ENCODE data around the gene GPANK1. TPM values are rescaled to one million over a fixed set of nuclear protein-coding genes. Genes with fewer than 3 reads are reported as not detected.

GPANK1 gene
- total RNA-seq, 1 donor from 2014 or later: 12.0 TPM

DNA sequence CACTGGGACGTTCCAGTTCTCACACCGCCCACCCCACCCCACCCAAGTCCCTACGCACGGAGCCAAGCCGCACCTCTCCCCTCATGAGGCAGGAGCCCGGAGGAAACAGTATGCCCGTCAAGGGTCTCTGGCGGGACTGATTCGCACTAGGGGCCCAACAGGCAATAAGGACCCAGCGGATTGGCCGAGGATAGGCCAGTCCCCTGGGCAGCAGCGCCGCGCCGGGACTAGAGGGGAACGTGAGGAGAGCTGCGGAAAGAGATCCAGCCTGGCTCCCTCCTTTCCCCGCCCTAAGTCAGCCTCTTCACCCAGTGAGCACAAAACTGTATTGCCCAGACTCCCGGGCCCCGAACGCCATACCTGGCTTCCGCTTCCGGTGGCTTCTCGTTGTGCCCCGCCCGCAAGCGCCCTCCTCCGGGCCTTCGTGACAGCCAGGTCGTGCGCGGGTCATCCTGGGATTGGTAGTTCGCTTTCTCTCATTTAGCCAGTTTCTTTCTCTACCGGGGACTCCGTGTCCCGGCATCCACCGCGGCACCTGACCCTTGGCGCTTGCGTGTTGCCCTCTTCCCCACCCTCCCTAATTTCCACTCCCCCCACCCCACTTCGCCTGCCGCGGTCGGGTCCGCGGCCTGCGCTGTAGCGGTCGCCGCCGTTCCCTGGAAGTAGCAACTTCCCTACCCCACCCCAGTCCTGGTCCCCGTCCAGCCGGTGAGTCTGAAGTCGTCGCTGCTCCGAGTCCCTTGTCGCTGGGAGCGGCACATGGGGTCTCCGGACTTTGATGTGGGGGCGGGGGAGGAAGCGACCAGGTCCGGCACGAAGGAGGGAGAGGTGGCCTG, 922 bp upstream of the GPANK1 start, which contains the start of gene CSNK2B:
CSNK2B (plus strand) TSS at position 580 of the 836 bp plus-strand sequence. CDS start 752 bp downstream, outside the sequence.
- TF ChIP-seq, protein P1, sequence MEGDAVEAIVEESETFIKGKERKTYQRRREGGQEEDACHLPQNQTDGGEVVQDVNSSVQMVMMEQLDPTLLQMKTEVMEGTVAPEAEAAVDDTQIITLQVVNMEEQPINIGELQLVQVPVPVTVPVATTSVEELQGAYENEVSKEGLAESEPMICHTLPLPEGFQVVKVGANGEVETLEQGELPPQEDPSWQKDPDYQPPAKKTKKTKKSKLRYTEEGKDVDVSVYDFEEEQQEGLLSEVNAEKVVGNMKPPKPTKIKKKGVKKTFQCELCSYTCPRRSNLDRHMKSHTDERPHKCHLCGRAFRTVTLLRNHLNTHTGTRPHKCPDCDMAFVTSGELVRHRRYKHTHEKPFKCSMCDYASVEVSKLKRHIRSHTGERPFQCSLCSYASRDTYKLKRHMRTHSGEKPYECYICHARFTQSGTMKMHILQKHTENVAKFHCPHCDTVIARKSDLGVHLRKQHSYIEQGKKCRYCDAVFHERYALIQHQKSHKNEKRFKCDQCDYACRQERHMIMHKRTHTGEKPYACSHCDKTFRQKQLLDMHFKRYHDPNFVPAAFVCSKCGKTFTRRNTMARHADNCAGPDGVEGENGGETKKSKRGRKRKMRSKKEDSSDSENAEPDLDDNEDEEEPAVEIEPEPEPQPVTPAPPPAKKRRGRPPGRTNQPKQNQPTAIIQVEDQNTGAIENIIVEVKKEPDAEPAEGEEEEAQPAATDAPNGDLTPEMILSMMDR (IDR thresholded peaks at IDR 0.05): peak; percentile 32
- H3K4me3 Mint-ChIP-seq (ENCODE audit: unreplicated experiment): peak within 1 kb of the TSS; percentile 87
- peak within 1 kb of the TSS; percentile 98 for H3K27ac Mint-ChIP-seq (ENCODE audit: unreplicated experiment)
- H3K36me3 Mint-ChIP-seq (ENCODE audit: low read depth): peaks cover 24% of the 10 kb centered on the region
- H3K27me3 Mint-ChIP-seq (ENCODE audit: low read depth): no peaks in the 10 kb centered on the region
- H3K4me1 Mint-ChIP-seq (ENCODE audit: low read depth): peaks cover 49% of the 10 kb centered on the region
- peak; percentile 99 for DNase-seq (ENCODE audit: low spot score)
- no peaks in the 10 kb centered on the region for H3K9me3 Mint-ChIP-seq (ENCODE audit: low read depth)

DNA sequence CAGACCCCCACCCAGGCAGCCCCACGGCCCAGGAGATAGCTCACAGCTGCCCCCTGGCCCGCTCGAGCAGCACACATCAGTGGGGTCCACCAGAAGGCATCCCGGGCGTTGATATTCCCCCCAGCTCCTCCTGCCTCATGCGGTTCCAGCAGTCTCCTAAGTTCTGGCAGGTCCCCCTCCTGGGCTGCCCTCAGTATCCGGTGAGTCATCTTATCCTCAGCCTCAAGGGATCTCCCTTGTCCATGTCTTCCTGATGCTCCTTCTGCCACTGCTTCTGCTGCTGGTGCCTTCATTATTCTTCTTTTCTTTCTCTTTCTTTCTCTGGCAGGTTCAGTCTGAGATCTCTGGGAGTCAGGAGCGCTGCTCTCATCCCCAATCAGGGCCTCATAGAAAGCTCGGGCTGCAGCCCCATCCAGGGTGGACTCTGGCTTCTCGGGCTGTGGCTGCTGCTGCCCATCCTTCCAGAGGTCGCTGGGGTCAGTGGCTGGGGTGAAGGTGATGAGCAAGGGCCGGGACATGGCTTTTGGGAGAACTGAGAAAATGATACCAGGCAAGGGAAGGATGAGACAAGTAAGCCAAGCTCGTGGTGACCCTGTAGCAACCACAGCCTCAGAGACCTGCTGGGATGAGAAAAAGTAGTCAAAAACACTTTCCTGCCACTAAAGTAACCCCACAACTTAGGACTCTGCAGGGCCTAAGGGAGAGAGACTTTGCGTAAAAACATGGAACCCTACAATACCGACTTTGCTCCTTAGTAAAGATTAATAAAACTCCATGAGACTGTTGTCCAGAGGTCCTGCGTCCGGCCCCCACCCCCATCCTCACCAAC, 622 bp downstream of the GPANK1 start:
- Mint-ChIP-seq H3K36me3 (ENCODE audit: low read depth) (peaks cover 16% of the 10 kb centered on the region), H3K27me3 (ENCODE audit: low read depth) (no peaks in the 10 kb centered on the region), H3K4me3 (ENCODE audit: unreplicated experiment) (peak overlapping the region; percentile 87), H3K9me3 (ENCODE audit: low read depth) (no peaks in the 10 kb centered on the region), H3K27ac (ENCODE audit: unreplicated experiment) (peak overlapping the region; percentile 98), H3K4me1 (ENCODE audit: low read depth) (peaks cover 60% of the 10 kb centered on the region)
- TF ChIP-seq, protein P1 (IDR thresholded peaks at IDR 0.05): no peak
- DNase-seq (ENCODE audit: low spot score): no peak

DNA sequence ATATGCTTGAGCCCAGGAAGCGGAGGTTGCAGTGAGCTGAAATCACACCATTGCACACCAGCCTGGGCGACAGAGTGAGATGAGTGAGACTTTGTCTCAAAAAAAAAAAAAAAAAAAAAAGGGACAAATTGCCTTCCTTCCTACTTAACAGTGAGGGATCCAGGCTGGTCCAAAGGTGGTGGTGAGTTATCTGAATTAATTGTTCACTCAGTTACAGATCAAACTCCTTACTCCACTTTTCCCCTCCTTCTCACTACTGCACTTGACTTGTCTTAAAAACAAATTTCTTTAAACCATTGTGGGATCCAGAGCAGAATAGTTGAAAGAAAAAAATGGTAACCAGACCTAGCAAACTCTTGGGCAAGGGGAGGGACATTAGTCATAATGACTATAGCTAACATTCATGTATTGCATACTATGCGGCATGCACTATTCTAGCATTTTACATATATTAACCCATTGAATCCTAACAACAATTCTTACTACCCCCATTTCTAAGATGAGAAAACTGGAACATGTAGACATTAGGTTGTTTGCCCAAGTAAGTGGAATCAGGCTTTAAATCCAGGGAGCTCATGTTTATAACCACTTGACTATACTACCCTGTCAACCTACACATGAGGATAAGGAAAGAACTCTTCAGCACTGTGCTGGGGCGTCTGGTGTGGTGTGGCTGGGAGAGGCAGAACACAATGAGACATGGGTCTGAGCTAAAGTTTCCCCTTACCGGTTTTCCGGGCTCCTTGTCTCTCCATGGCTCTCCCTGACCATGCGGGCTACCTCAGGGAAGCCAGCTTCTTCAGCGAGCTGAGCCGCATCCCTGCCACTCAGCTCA, 1.5 kb downstream of the GPANK1 start:
- H3K4me1 Mint-ChIP-seq (ENCODE audit: low read depth): peaks cover 69% of the 10 kb centered on the region

DNA sequence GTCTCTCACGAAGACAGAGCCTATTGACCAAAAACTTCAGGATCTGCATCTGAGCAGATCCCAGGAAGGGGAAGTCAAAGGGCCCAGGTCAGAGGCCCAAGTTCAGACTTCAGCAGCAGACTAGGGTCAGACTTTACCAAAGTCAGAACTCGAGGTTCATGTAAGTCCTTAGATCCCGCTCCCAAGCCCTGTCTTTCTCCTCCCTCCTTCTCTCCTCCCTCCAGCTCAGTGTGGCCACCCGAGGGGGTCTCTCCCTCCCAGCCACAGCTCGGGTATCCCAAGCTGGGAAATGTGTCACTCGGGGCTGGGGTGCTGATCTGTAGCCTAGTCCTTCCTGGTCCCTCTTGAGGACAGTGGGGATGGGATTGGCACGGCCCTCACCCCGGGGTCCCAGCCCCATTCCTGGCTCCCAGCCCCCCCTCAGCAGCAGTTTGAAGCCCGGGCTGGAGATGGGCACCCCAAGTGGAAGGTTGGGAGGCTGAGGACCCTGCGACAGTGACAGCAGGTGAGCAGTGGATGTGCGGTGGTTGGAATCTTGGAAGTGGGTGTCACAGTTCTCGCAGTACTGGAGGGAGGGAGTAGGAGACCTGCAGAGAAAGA, 2.6 kb downstream of the GPANK1 start:
- H3K27me3 Mint-ChIP-seq (ENCODE audit: low read depth): no peaks in the 10 kb centered on the region
- H3K27ac Mint-ChIP-seq (ENCODE audit: unreplicated experiment): peak overlapping the region; percentile 12
- no peak for DNase-seq (ENCODE audit: low spot score)
- H3K4me1 Mint-ChIP-seq (ENCODE audit: low read depth): peaks cover 72% of the 10 kb centered on the region
- H3K4me3 Mint-ChIP-seq (ENCODE audit: unreplicated experiment): no peak overlapping the region
- H3K36me3 Mint-ChIP-seq (ENCODE audit: low read depth): peaks cover 2% of the 10 kb centered on the region
- no peaks in the 10 kb centered on the region for H3K9me3 Mint-ChIP-seq (ENCODE audit: low read depth)
- TF ChIP-seq, protein P1 (IDR thresholded peaks at IDR 0.05): no peak

More for the DNA sequence above, 1.5 kb downstream of the GPANK1 start:
- TF ChIP-seq, protein P1 (IDR thresholded peaks at IDR 0.05): no peak
- no peaks in the 10 kb centered on the region for H3K9me3 Mint-ChIP-seq (ENCODE audit: low read depth)
- H3K27me3 Mint-ChIP-seq (ENCODE audit: low read depth): no peaks in the 10 kb centered on the region
- peak overlapping the region; percentile 98 for H3K27ac Mint-ChIP-seq (ENCODE audit: unreplicated experiment)
- H3K36me3 Mint-ChIP-seq (ENCODE audit: low read depth): peaks cover 9% of the 10 kb centered on the region
- peak overlapping the region; percentile 87 for H3K4me3 Mint-ChIP-seq (ENCODE audit: unreplicated experiment)
- no peak for DNase-seq (ENCODE audit: low spot score)
